OCI-LY7 (cell line): Measurements from ENCODE around the gene FGF8.

Experiments
- CTCF ChIP-seq: fragments of 200-600 bp; sonication (generic); conservative IDR thresholded peaks from 2 replicates; pipeline ENCODE4 v1.5.1; 2014; ENCODE audit warnings: mild to moderate bottlenecking, antibody characterized with exemption, low read length, moderate library complexity, mixed read lengths
- EZH2phosphoT487 ChIP-seq: fragments of 200-600 bp; sonication (generic); IDR thresholded peaks from 2 replicates; pipeline ENCODE4 v1.6.1; 2018; ENCODE audit warnings: low read depth, borderline replicate concordance, mild to moderate bottlenecking, mixed run types, antibody characterized with exemption, low read length, moderate library complexity, mixed read lengths

- TF ChIP-seq CTCF (no peak), EZH2phosphoT487 (no peak)
Observed at GRCh38 chr10:101723176-101723575, 52.7 kb downstream of the FGF8 start.
